ENCODE data around the gene TMEM238. TPM values are rescaled to one million over a fixed set of nuclear protein-coding genes. Genes with fewer than 3 reads are reported as not detected.
A peak's percentile ranks its signal among the peaks of the same experiment; 100 is the strongest.

The TMEM238 gene
- total and polyA plus RNA-seq, 9 of the 15 experiments (the other 6 are each of a cell fraction or from before 2014, with no cell fraction given), result 0.18 to 5.1 (median 1.3) TPM; not detected in 4

GRCh38 chr19:55387736-55388497, 3.8 kb upstream of the TMEM238 start (continued):
- TF ChIP-seq MXD1 (CRISPR knock-in tag; IDR thresholded peaks at IDR 0.05; ENCODE audit: borderline replicate concordance, poor library complexity, severe bottlenecking) (no peak), BACH1 (tag; IDR thresholded peaks at IDR 0.05) (no peak), SUPT5H (IDR thresholded peaks at IDR 0.05) (no peak), SNIP1 (IDR thresholded peaks at IDR 0.05; ENCODE audit: low read depth) (no peak), KDM4B (IDR thresholded peaks at IDR 0.05; ENCODE audit: borderline replicate concordance in 2 of 2, low read depth in 1 of 2) (no peak), CBX5 (IDR thresholded peaks at IDR 0.05; ENCODE audit: borderline replicate concordance, low read depth) (no peak), ESRRB (CRISPR knock-in tag; IDR thresholded peaks at IDR 0.05; ENCODE audit: borderline replicate concordance) (no peak), RBBP5 (IDR thresholded peaks at IDR 0.05; ENCODE audit: borderline replicate concordance, insufficient read depth, low read length, poor library complexity, severe bottlenecking) (no peak), ZNF12 (CRISPR knock-in tag; IDR thresholded peaks at IDR 0.05) (no peak), USF2 (CRISPR knock-in tag; IDR thresholded peaks at IDR 0.05) (no peak), POLR2AphosphoS5 (IDR thresholded peaks at IDR 0.05; ENCODE audit: control insufficient read depth, insufficient read depth, low read depth, low read length) (0 out of 2 replicates have a peak, but pooled peaks have one; percentile 1), SRSF9 (IDR thresholded peaks at IDR 0.05; ENCODE audit: borderline replicate concordance, low read depth, low read length) (no peak), KHSRP (IDR thresholded peaks at IDR 0.05) (no peak), HMG20B (CRISPR knock-in tag; IDR thresholded peaks at IDR 0.05) (no peak), NFIC (IDR thresholded peaks at IDR 0.05) (no peak), HNRNPUL1 (IDR thresholded peaks at IDR 0.05; ENCODE audit: low read length) (no peak)
- TF ChIP-seq, protein P1, sequence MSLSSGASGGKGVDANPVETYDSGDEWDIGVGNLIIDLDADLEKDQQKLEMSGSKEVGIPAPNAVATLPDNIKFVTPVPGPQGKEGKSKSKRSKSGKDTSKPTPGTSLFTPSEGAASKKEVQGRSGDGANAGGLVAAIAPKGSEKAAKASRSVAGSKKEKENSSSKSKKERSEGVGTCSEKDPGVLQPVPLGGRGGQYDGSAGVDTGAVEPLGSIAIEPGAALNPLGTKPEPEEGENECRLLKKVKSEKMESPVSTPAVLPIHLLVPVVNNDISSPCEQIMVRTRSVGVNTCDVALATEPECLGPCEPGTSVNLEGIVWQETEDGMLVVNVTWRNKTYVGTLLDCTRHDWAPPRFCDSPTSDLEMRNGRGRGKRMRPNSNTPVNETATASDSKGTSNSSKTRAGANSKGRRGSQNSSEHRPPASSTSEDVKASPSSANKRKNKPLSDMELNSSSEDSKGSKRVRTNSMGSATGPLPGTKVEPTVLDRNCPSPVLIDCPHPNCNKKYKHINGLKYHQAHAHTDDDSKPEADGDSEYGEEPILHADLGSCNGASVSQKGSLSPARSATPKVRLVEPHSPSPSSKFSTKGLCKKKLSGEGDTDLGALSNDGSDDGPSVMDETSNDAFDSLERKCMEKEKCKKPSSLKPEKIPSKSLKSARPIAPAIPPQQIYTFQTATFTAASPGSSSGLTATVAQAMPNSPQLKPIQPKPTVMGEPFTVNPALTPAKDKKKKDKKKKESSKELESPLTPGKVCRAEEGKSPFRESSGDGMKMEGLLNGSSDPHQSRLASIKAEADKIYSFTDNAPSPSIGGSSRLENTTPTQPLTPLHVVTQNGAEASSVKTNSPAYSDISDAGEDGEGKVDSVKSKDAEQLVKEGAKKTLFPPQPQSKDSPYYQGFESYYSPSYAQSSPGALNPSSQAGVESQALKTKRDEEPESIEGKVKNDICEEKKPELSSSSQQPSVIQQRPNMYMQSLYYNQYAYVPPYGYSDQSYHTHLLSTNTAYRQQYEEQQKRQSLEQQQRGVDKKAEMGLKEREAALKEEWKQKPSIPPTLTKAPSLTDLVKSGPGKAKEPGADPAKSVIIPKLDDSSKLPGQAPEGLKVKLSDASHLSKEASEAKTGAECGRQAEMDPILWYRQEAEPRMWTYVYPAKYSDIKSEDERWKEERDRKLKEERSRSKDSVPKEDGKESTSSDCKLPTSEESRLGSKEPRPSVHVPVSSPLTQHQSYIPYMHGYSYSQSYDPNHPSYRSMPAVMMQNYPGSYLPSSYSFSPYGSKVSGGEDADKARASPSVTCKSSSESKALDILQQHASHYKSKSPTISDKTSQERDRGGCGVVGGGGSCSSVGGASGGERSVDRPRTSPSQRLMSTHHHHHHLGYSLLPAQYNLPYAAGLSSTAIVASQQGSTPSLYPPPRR (CRISPR knock-in tag; IDR thresholded peaks at IDR 0.05; ENCODE audit: borderline replicate concordance), result no peak
- TF ChIP-seq, protein P2, sequence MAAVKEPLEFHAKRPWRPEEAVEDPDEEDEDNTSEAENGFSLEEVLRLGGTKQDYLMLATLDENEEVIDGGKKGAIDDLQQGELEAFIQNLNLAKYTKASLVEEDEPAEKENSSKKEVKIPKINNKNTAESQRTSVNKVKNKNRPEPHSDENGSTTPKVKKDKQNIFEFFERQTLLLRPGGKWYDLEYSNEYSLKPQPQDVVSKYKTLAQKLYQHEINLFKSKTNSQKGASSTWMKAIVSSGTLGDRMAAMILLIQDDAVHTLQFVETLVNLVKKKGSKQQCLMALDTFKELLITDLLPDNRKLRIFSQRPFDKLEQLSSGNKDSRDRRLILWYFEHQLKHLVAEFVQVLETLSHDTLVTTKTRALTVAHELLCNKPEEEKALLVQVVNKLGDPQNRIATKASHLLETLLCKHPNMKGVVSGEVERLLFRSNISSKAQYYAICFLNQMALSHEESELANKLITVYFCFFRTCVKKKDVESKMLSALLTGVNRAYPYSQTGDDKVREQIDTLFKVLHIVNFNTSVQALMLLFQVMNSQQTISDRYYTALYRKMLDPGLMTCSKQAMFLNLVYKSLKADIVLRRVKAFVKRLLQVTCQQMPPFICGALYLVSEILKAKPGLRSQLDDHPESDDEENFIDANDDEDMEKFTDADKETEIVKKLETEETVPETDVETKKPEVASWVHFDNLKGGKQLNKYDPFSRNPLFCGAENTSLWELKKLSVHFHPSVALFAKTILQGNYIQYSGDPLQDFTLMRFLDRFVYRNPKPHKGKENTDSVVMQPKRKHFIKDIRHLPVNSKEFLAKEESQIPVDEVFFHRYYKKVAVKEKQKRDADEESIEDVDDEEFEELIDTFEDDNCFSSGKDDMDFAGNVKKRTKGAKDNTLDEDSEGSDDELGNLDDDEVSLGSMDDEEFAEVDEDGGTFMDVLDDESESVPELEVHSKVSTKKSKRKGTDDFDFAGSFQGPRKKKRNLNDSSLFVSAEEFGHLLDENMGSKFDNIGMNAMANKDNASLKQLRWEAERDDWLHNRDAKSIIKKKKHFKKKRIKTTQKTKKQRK (IDR thresholded peaks at IDR 0.05; ENCODE audit: borderline replicate concordance, low read depth, low read length), result no peak

All from K562 (cell line).